GM18498 (cell line): Measurements from ENCODE around the gene ADGRB2.
A peak's percentile ranks its signal among the peaks of the same experiment; 100 is the strongest.

Experiments used
- ATAC-seq: cut with Tn5 transposase; IDR thresholded peaks from one replicate; pipeline ENCODE4 v1.9.1; 2021; ENCODE audit warnings: mild to moderate bottlenecking, moderate library complexity; ENCODE audit not compliant: unreplicated experiment

The ADGRB2 gene

DNA sequence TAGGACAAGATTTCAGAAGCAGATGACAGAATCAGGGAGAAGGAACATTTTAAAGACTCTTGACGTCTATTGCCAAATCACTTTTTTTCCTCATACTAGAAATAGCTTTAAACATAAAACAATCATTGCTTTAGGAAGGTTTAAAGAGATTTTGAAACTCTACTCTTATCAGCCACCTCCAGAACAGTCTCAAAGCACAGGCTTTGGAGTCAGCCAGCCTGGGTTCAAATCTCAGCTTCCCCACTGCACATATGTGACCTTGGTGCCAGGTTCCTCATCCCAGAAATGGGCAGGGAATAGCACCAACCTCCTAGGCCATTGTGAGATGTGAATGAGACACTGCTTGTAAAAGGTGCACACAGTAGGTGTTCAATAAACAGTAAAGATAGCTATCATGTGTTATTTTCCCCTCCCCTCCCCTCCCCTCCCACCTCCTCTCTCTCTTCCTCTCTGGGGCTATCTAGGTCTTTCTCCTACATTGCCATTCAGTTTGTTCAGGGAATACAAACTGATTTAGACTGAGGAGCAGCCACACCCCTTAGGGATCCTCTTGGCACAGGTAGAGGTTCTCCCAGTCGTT lies 31.0 kb upstream of the ADGRB2 start:
- no peak for ATAC-seq

- ATAC-seq, result no peak
Measured at GRCh38 chr1:31793586-31794285, 29.6 kb upstream of the ADGRB2 start.

GRCh38 chr1:31793086-31793485 lies 28.9 kb upstream of the ADGRB2 start:
- no peak for ATAC-seq

GRCh38 chr1:31792541-31792940 lies 28.4 kb upstream of the ADGRB2 start:
- ATAC-seq, result no peak

GRCh38 chr1:31792116-31792515 lies 28.0 kb upstream of the ADGRB2 start:
- no peak for ATAC-seq

DNA sequence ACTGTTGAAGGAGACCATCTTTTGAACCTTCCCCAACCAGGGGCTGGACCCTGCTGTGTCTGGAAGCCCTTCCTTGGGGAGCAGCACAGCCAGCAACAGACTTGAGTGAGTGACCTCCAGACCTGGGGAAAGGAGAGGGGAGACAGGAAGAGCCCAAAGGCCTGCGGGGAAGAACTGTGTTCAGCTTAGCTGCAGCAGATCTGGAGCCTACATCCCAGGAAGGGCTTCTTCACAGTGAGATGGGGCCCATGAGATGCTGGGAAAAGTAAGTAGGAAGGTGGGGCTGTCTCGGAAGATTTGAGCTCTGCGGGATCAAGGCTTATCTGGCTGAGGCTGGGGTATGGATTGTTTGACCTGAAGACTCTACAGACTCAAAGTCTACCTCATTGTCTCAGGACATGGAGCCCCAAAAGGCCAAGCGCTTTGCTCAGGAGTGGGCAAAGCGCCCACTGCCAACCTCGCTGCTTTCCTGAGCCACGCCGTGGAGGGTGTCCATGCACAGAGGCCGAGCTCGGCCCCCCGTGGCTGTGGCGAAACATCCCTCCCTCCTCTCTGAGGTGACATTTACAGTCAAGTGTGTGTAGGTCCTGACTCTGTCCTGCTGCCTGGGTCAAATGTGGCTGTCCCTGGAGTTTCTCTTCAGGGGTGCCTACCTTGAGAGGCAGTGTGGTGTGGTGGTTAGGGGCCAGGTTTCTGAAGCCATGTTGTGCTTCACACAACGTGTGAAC lies 27.2 kb upstream of the ADGRB2 start:
- no peak for ATAC-seq

DNA sequence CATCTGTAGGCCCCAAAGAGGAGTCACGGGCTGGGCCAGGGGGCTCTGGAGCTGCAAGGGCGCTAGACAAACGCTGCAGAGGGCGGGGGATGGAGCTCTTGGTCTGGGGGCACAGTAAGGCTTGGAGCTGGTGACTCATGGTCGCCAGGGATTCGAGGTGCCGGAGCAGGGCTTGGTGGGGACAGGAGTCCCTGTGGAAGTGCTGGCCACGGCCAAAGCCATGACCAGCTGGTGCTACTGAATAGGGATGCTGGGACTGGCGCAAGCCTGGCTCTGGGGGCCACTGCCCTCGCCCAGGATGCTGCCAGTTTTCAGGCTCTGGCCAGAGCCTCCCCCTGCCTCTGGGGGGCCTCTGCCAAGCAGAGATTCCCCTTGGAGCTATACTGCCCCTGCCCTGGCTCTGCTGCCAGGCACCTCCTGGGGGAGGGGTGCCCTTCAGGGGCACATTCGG lies 26.5 kb upstream of the ADGRB2 start:
- ATAC-seq, result no peak

DNA sequence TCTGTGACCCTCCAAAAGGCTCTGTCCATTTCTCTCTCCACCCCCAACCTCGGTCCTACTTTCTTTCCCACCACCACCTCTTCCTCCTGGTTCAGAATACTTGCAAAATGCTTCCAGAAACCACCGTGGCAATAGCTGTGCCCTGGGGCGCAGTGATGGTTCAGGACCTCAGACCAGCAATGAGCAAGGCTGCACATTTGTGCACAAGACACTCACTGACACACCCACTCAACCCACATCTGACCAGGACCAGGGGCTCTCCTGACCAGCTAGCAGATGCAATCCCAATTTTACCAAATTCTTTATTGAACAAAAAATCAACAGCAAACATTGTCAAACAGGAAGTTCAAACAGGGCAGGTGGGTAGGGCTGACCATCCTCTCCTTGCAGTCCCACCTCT lies 26.0 kb upstream of the ADGRB2 start:
- no peak for ATAC-seq

DNA sequence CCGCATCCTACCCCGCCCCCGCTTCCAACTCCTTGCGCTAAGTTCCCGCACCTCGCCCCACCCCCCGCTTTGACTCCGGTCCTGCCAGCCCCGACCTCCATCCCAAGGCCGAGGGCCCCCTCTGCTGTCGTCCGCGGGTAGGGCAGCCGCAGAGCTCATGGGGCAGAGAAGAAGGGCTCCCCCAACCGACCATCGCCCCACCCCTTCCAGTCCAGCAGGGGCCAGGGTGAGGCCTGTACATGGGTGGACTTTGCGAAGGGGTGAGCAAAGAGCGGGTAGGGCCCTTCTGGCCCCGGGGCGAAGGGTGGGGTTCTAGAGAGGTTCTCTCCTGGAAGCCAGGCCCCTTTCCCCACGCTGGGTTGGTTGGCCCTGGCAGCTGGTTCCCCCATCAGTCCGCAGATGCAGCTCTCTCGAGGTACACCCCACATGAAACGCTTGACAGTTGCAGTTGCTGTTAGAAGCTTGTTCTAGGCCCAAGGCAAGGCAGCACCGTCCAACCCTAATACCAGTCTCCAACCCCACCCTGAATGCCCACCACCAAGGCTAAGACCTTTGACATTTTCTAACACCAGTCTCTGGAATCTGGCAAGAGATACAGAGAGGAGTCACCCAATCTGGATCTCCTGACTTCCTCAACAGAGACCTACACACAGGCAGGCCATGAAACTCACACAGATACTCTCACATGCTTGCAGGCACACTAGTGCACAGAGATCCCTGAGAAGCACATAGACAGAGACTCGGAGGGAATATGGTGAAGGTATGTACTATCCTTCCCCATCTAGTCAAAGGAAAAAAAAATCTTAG lies 25.3 kb upstream of the ADGRB2 start:
- ATAC-seq, result peak; percentile 64

DNA sequence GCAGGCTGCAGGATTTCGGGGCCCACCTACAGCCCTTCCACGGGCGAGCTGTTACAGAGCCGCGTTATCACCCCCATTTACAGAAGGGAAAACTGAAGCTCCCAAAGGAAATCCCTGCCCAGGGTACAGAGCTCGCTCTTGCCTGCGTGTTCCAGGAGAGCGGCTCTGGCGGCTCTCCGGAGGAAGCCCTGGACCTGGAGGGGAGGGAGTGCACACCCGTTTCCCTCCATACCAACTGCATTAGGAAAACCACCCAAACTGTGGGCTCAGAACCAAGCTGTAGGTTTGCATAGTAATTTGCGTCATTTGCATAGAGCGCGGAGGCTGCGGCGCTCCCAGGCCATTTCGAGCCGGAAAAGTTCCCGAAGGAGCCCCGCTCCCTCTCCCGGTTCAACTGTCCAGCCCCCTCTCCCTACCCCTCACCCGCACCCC lies 24.7 kb upstream of the ADGRB2 start:
- peak; percentile 28 for ATAC-seq

GRCh38 chr1:31788138-31788824 lies 24.1 kb upstream of the ADGRB2 start:
- peak; percentile 80 for ATAC-seq

- ATAC-seq, result no peak
Measured at GRCh38 chr1:31787786-31788137, 23.6 kb upstream of the ADGRB2 start.

- no peak for ATAC-seq
Measured at GRCh38 chr1:31787261-31787660, 23.1 kb upstream of the ADGRB2 start.

GRCh38 chr1:31786366-31787060 lies 22.4 kb upstream of the ADGRB2 start:
- no peak for ATAC-seq

GRCh38 chr1:31785947-31786290 lies 21.8 kb upstream of the ADGRB2 start:
- ATAC-seq, result no peak

GRCh38 chr1:31785020-31785946 lies 21.1 kb upstream of the ADGRB2 start:
- ATAC-seq, result no peak

GRCh38 chr1:31784356-31785019 lies 20.3 kb upstream of the ADGRB2 start:
- no peak for ATAC-seq

GRCh38 chr1:31783846-31784245 lies 19.7 kb upstream of the ADGRB2 start:
- no peak for ATAC-seq
